Neuronal stem cell (in vitro differentiated cells): ENCODE results near the gene DLAT.
"Not testable (repeated sequence)": the region's sequence is repeated elsewhere in the genome, so short reads cannot be mapped to it uniquely, and the experiment has no call there.

Experiments
- DNase-seq: peaks from one replicate; pipeline ENCODE4 v3.0.0-alpha.2; 2013; ENCODE audit warnings: low spot score
- H2AFZ ChIP-seq: one replicate; pipeline ENCODE4 v1.6.1; 2013; ENCODE audit warnings: mild to moderate bottlenecking, low read length, inconsistent platforms
- H2AK5ac ChIP-seq: 2 replicates; pipeline ENCODE4 v1.6.1; 2013; ENCODE audit warnings: low read depth, mild to moderate bottlenecking, inconsistent platforms, low read length, moderate library complexity, mixed read lengths
- H2BK120ac ChIP-seq: 2 replicates; pipeline ENCODE4 v1.6.1; 2013; ENCODE audit warnings: low read depth, mild to moderate bottlenecking, inconsistent platforms, low read length, moderate library complexity, mixed read lengths
- H2BK12ac ChIP-seq: one replicate; pipeline ENCODE4 v1.6.1; 2013; ENCODE audit warnings: low read length, inconsistent platforms
- H2BK15ac ChIP-seq: 2 replicates; pipeline ENCODE4 v1.6.1; 2013; ENCODE audit warnings: mild to moderate bottlenecking, low read length, inconsistent platforms, mixed read lengths
- H2BK5ac ChIP-seq: one replicate; pipeline ENCODE4 v1.6.1; 2013; ENCODE audit warnings: inconsistent platforms, mild to moderate bottlenecking, low read length, moderate library complexity
- H3K14ac ChIP-seq: one replicate; pipeline ENCODE4 v1.6.1; 2013; ENCODE audit warnings: low read length, inconsistent platforms
- H3K18ac ChIP-seq: 2 replicates; pipeline ENCODE4 v1.6.1; 2013; ENCODE audit warnings: low read length, inconsistent platforms
- H3K23ac ChIP-seq: 2 replicates; pipeline ENCODE4 v1.6.1; 2013; ENCODE audit warnings: low read depth, mild to moderate bottlenecking, mixed read lengths, low read length, inconsistent platforms; ENCODE audit not compliant: poor library complexity
- H3K27ac ChIP-seq: replicated peaks from 3 replicates; pipeline ENCODE4 v1.5.1; 2013; ENCODE audit warnings: low read length, inconsistent platforms
- H3K27me3 ChIP-seq, 3 experiments: 2 replicates each; pipeline ENCODE4 v1.6.1; 2013; ENCODE audit warnings: low read length in 3 of 3, mild to moderate bottlenecking in 2 of 3, inconsistent platforms in 1 of 3, low read depth in 1 of 3, mixed read lengths in 1 of 3, moderate library complexity in 1 of 3; ENCODE audit not compliant: control insufficient read depth in 3 of 3, insufficient read depth in 3 of 3
- H3K36me3 ChIP-seq, 2 donors: replicated peaks in 1 of 2; 2 replicates each; pipeline ENCODE4 v1.6.1; 2013; ENCODE audit warnings: low read length in 2 of 2; ENCODE audit not compliant: control insufficient read depth in 2 of 2, insufficient read depth in 2 of 2
- H3K4ac ChIP-seq: 2 replicates; pipeline ENCODE4 v1.6.1; 2013; ENCODE audit warnings: inconsistent platforms, mild to moderate bottlenecking, low read length, moderate library complexity
- H3K4me1 ChIP-seq, 2 donors: 1 replicate in 1 of 2; 2 replicates in 1 of 2; pipeline ENCODE4 v1.6.1; 2013; ENCODE audit warnings: low read length in 2 of 2, low read depth in 1 of 2; ENCODE audit not compliant: control insufficient read depth in 2 of 2, insufficient read depth in 1 of 2
- H3K4me2 ChIP-seq: one replicate; pipeline ENCODE4 v1.6.1; 2013; ENCODE audit warnings: mild to moderate bottlenecking, low read length, inconsistent platforms; ENCODE audit not compliant: insufficient read depth, poor library complexity, severe bottlenecking
- H3K4me3 ChIP-seq, 2 donors: 2 replicates each; pipeline ENCODE4 v1.5.1; 2013; ENCODE audit warnings: low read length in 2 of 2, mild to moderate bottlenecking in 2 of 2, inconsistent platforms in 1 of 2, moderate library complexity in 1 of 2
- H3K79me1 ChIP-seq: one replicate; pipeline ENCODE4 v1.6.1; 2013; ENCODE audit warnings: low read depth, mild to moderate bottlenecking, inconsistent platforms, low read length, moderate library complexity
- H3K9ac ChIP-seq: one replicate; pipeline ENCODE4 v1.6.1; 2013; ENCODE audit warnings: mild to moderate bottlenecking, low read depth, low read length, inconsistent platforms; ENCODE audit not compliant: poor library complexity
- H3K9me3 ChIP-seq, 2 donors: replicated peaks in 1 of 2; 2 replicates each; pipeline versions ENCODE3 to v1.6.1; 2013; ENCODE audit warnings: low read length in 2 of 2, mild to moderate bottlenecking in 2 of 2, inconsistent platforms in 1 of 2, low read depth in 1 of 2, mixed read lengths in 1 of 2, moderate library complexity in 1 of 2; ENCODE audit not compliant: control insufficient read depth in 2 of 2, insufficient read depth in 1 of 2
- H4K8ac ChIP-seq: one replicate; pipeline ENCODE4 v1.6.1; 2013; ENCODE audit warnings: low read depth, mild to moderate bottlenecking, inconsistent platforms, low read length, moderate library complexity
- H4K91ac ChIP-seq: one replicate; pipeline ENCODE4 v1.6.1; 2013; ENCODE audit warnings: low read length, low read depth, mild to moderate bottlenecking, inconsistent platforms; ENCODE audit not compliant: poor library complexity
- WGBS, 2 donors: extraction: QIAGEN DNeasy Blood & Tissue Kit; methylation state at CpG; one replicate each; pipeline ENCODE4 v1.1.7; 2013; ENCODE audit warnings: missing lambda C conversion rate in 2 of 2, mixed read lengths in 1 of 2; ENCODE audit not compliant: insufficient read length in 2 of 2, insufficient replicate concordance in 1 of 2; ENCODE audit errors: extremely low coverage in 2 of 2; 5-methylcytosine and 5-hydroxymethylcytosine counted together

The DLAT gene

DNA sequence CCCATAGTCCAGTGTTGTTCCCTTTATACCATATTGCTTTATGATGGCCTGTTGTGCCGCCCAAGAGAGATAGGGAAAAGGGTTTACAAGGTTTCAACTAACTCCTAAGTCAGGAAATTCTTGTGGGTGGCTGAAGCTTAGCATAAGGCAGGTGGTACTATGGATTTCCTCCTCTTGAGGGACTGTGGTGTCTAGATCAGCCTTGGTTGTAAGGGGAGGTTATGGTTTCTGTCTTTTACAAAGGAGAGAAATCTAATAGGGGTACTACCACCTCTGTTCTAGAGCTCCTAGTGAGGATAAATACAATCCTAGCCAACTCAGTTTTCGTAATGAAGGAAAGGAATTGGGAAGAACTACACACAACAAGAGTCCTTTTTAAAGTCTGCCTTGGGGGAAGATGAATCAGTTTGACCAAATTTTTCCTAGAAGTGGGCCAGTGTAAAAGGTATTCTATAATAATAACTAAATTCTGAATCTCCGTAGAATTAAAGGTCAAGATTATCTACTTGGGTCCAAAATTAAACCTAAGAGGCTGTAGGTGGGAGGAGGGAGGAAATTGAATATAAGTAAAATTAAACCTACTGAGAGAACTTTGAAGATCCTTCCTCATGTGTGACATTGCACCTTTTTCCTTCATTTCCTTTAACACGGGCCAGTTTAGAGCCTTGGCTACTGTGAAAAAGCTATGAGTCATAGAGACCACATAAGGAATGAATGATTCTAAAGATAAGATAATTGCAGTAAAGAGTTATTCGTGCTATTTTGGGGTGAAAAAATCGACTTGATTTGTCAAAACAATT is 17.2 kb downstream of the DLAT start:
- no peak overlapping the region for H2AK5ac ChIP-seq
- no peak overlapping the region for H3K14ac ChIP-seq
- H3K36me3 ChIP-seq: peaks cover 16 to 94% of the 10 kb centered on the region in 2 donors
- no peak overlapping the region for H3K9ac ChIP-seq
- H3K23ac ChIP-seq: no peak overlapping the region
- no peaks in the 10 kb centered on the region for H3K79me1 ChIP-seq
- no peaks in the 10 kb centered on the region for H3K4me1 ChIP-seq
- H3K4ac ChIP-seq: no peak overlapping the region
- H3K4me3 ChIP-seq: no peak overlapping the region
- no peak overlapping the region for H3K4me2 ChIP-seq
- no peak overlapping the region for H2BK120ac ChIP-seq
- H4K8ac ChIP-seq: no peak overlapping the region
- DNase-seq: no peak
- no peak overlapping the region for H2BK15ac ChIP-seq
- no peaks in the 10 kb centered on the region for H3K27me3 ChIP-seq
- no peak overlapping the region for H3K27ac ChIP-seq
- no peak overlapping the region for H2BK5ac ChIP-seq
- no peak overlapping the region for H4K91ac ChIP-seq
- no CpG with 5 or more reads among the region's 6 CpGs for WGBS, 2 donors
- H3K9me3 ChIP-seq: peaks cover 0 to 6% of the 10 kb centered on the region in 2 donors
- no peak overlapping the region for H2BK12ac ChIP-seq
- H3K18ac ChIP-seq: no peak overlapping the region
- no peak overlapping the region for H2AFZ ChIP-seq

- Histone ChIP-seq H3K27ac (no peak overlapping the region), H4K91ac (no peak overlapping the region), H3K9me3 (peaks cover 0 to 6% of the 10 kb centered on the region in 2 donors), H3K36me3 (peaks cover 13 to 90% of the 10 kb centered on the region in 2 donors), H3K18ac (no peak overlapping the region), H3K4me2 (no peak overlapping the region), H2AFZ (no peak overlapping the region), H3K4me3 (no peak overlapping the region), H2AK5ac (no peak overlapping the region), H3K79me1 (no peaks in the 10 kb centered on the region), H3K14ac (no peak overlapping the region), H3K27me3 (no peaks in the 10 kb centered on the region), H3K4me1 (no peaks in the 10 kb centered on the region), H2BK5ac (no peak overlapping the region), H2BK15ac (no peak overlapping the region), H4K8ac (no peak overlapping the region), H2BK120ac (no peak overlapping the region), H3K4ac (no peak overlapping the region), H3K9ac (no peak overlapping the region), H3K23ac (no peak overlapping the region), H2BK12ac (no peak overlapping the region)
- WGBS, 2 donors: no CpG with 5 or more reads among the region's 2 CpGs
- DNase-seq: no peak
Observed at GRCh38 chr11:112042961-112043304, 17.7 kb downstream of the DLAT start.

DNA sequence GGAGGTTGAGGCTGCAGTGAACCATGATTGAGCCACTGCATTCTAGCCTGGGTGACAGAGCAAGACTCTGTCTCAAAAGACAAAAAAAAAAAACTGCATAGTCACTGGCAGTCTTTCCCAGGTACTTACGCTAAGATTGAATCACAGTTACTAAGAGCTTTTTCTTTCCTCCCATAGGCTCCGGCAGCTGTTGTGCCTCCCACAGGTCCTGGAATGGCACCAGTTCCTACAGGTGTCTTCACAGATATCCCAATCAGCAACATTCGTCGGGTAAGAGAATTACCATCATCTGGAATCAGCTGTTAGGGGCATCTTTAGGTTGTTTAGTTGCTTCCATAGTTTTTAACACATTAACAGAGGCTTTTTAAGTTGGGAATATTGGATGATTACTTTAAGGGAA is 19.8 kb downstream of the DLAT start:
- peaks cover 0 to 11% of the 10 kb centered on the region in 2 donors for H3K9me3 ChIP-seq
- DNase-seq: no peak
- H2AK5ac ChIP-seq: no peak overlapping the region
- no peak overlapping the region for H4K91ac ChIP-seq
- no peak overlapping the region for H3K18ac ChIP-seq
- no peak overlapping the region for H3K9ac ChIP-seq
- no peak overlapping the region for H3K4me3 ChIP-seq
- H3K4ac ChIP-seq: no peak overlapping the region
- no peaks in the 10 kb centered on the region for H3K27me3 ChIP-seq
- no peak overlapping the region for H3K23ac ChIP-seq
- no peak overlapping the region for H2BK15ac ChIP-seq
- H3K14ac ChIP-seq: no peak overlapping the region
- no peaks in the 10 kb centered on the region for H3K4me1 ChIP-seq
- H2AFZ ChIP-seq: no peak overlapping the region
- H4K8ac ChIP-seq: no peak overlapping the region
- H3K27ac ChIP-seq: no peak overlapping the region
- H3K79me1 ChIP-seq: no peaks in the 10 kb centered on the region
- no peak overlapping the region for H2BK12ac ChIP-seq
- peaks cover 9 to 93% of the 10 kb centered on the region in 2 donors for H3K36me3 ChIP-seq
- no CpG with 5 or more reads among the region's 4 CpGs for WGBS, 2 donors
- H2BK120ac ChIP-seq: no peak overlapping the region
- no peak overlapping the region for H3K4me2 ChIP-seq
- H2BK5ac ChIP-seq: no peak overlapping the region

DNA sequence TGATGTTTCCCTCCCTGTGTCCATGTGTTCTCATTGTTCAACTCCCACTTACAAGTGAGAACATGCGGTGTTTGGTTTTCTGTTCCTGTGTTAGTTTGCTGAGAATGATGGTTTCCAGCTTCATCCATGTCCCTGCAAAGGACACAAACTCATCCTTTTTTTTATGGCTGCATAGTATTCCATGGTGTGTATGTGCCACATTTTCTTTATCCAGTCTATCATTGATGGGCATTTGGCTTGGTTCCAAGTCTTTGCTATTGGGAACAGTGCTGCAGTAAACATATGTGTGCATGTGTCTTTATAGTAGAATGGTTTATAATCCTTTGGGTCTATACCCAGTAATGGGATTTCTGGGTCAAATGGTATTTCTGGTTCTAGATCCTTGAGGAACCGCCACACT is 21.4 kb downstream of the DLAT start:
- H3K14ac ChIP-seq, H4K91ac ChIP-seq, H2BK15ac ChIP-seq, H3K27ac ChIP-seq, H2AK5ac ChIP-seq, H4K8ac ChIP-seq, DNase-seq, H3K4me3 ChIP-seq, H2BK120ac ChIP-seq, H3K4me1 ChIP-seq, H3K9ac ChIP-seq, H3K79me1 ChIP-seq, H3K23ac ChIP-seq, H2BK5ac ChIP-seq, H2AFZ ChIP-seq, H3K27me3 ChIP-seq, H2BK12ac ChIP-seq, H3K4me2 ChIP-seq, H3K18ac ChIP-seq, H3K4ac ChIP-seq: not testable (repeated sequence)
- no CpG with 5 or more reads among the region's 2 CpGs for WGBS, 2 donors
- peaks cover 0 to 11% of the 10 kb centered on the region in 2 donors for H3K9me3 ChIP-seq
- H3K36me3 ChIP-seq: peaks cover 11 to 94% of the 10 kb centered on the region in 2 donors
